Measurements from ENCODE around the gene RTKN2. TPM values are rescaled to one million over a fixed set of nuclear protein-coding genes. Genes with fewer than 3 reads are reported as not detected.
"Not testable (repeated sequence)": the region's sequence is repeated elsewhere in the genome, so short reads cannot be mapped to it uniquely, and the experiment has no call there.

RTKN2 gene
- polyA plus RNA-seq (ENCODE audit: insufficient read length): 3.6 TPM

- peak; percentile 89 for DNase-seq
Observed at GRCh38 chr10:62268399-62269114, at the start of gene RTKN2. Gene RTKN2, minus strand, starts transcription at chr10:62268844. Its CDS starts 234 bp downstream, at chr10:62268610.

GRCh38 chr10:62317257-62317656 lies 48.6 kb upstream of the RTKN2 start:
- DNase-seq: no peak

- no peak for DNase-seq
Observed at GRCh38 chr10:62309254-62309653, 40.6 kb upstream of the RTKN2 start.

- DNase-seq: no peak
Observed at GRCh38 chr10:62308101-62308500, 39.5 kb upstream of the RTKN2 start.

GRCh38 chr10:62307635-62308034 lies 39.0 kb upstream of the RTKN2 start:
- no peak for DNase-seq

GRCh38 chr10:62306663-62307062 lies 38.0 kb upstream of the RTKN2 start:
- DNase-seq: no peak

- no peak for DNase-seq
Observed at GRCh38 chr10:62305813-62306212, 37.2 kb upstream of the RTKN2 start.

GRCh38 chr10:62303922-62304321 lies 35.3 kb upstream of the RTKN2 start:
- no peak for DNase-seq

- no peak for DNase-seq
Observed at GRCh38 chr10:62302760-62303159, 34.1 kb upstream of the RTKN2 start.

GRCh38 chr10:62297857-62298256 lies 29.2 kb upstream of the RTKN2 start:
- no peak for DNase-seq

GRCh38 chr10:62284221-62284620 lies 15.6 kb upstream of the RTKN2 start:
- DNase-seq: no peak

- not testable (repeated sequence) for DNase-seq
Observed at GRCh38 chr10:62281348-62281747, 12.7 kb upstream of the RTKN2 start.

- DNase-seq: not testable (repeated sequence)
Observed at GRCh38 chr10:62280392-62280791, 11.7 kb upstream of the RTKN2 start.

GRCh38 chr10:62278441-62278910 lies 9.8 kb upstream of the RTKN2 start:
- no peak for DNase-seq

- no peak for DNase-seq
Observed at GRCh38 chr10:62277971-62278370, 9.3 kb upstream of the RTKN2 start.

- no peak for DNase-seq
Observed at GRCh38 chr10:62270020-62270419, 1.4 kb upstream of the RTKN2 start.

- DNase-seq: no peak
Observed at GRCh38 chr10:62268027-62268398, 631 bp downstream of the RTKN2 start.

- no peak for DNase-seq
Observed at GRCh38 chr10:62266611-62267010, 2.0 kb downstream of the RTKN2 start.

GRCh38 chr10:62266147-62266546 lies 2.5 kb downstream of the RTKN2 start:
- no peak for DNase-seq

GRCh38 chr10:62264702-62265436 lies 3.8 kb downstream of the RTKN2 start:
- no peak for DNase-seq

- DNase-seq: no peak
Observed at GRCh38 chr10:62264126-62264525, 4.5 kb downstream of the RTKN2 start.

GRCh38 chr10:62261666-62262065 lies 7.0 kb downstream of the RTKN2 start:
- DNase-seq: no peak

GRCh38 chr10:62259998-62260397 lies 8.6 kb downstream of the RTKN2 start:
- DNase-seq: no peak

- DNase-seq: no peak
Observed at GRCh38 chr10:62259456-62259855, 9.2 kb downstream of the RTKN2 start.
